Glutamatergic neuron (in vitro differentiated cells): ENCODE results near the gene NUCB2. TPM values are rescaled to one million over a fixed set of nuclear protein-coding genes. Genes with fewer than 3 reads are reported as not detected.

ENCODE experiments used
- DNase-seq: peaks from one replicate; pipeline ENCODE4 v3.0.0; 2022
- H3K27ac Mint-ChIP-seq: one replicate; pipeline ENCODE4 v1.8.0; 2020; ENCODE audit warnings: mild to moderate bottlenecking, mixed read lengths, inconsistent platforms; ENCODE audit not compliant: unreplicated experiment
- H3K27me3 Mint-ChIP-seq: one replicate; pipeline ENCODE4 v1.8.0; 2020; ENCODE audit warnings: mild to moderate bottlenecking, moderate library complexity, mixed read lengths, inconsistent platforms; ENCODE audit not compliant: unreplicated experiment
- H3K36me3 Mint-ChIP-seq: one replicate; pipeline ENCODE4 v1.8.0; 2020; ENCODE audit warnings: mild to moderate bottlenecking, mixed read lengths, inconsistent platforms; ENCODE audit not compliant: unreplicated experiment
- H3K4me1 Mint-ChIP-seq: one replicate; pipeline ENCODE4 v1.8.0; 2020; ENCODE audit warnings: mild to moderate bottlenecking, low read depth, mixed read lengths, inconsistent platforms; ENCODE audit not compliant: unreplicated experiment
- H3K4me3 Mint-ChIP-seq: one replicate; pipeline ENCODE4 v1.8.0; 2020; ENCODE audit warnings: mild to moderate bottlenecking, mixed read lengths, inconsistent platforms; ENCODE audit not compliant: unreplicated experiment
- H3K9me3 Mint-ChIP-seq: one replicate; pipeline ENCODE4 v1.8.0; 2020; ENCODE audit warnings: mild to moderate bottlenecking, moderate library complexity, mixed read lengths, inconsistent platforms; ENCODE audit not compliant: unreplicated experiment
- CTCF ChIP-seq: fragments of 200-600 bp; sonication (generic); IDR thresholded peaks from one replicate; pipeline ENCODE4 v1.5.0; 2021; ENCODE audit not compliant: partially characterized antibody, unreplicated experiment
- total RNA-seq: library from RNA; stranded (reverse); fragmentation: NEBNext Ultra II Directional; extraction: Animal tissue kit (Norgen Biotek cat#: 25700); gene quantifications from one replicate; pipeline ENCODE4 v1.2.1, GENCODE V29; 2021; ENCODE audit not compliant: unreplicated experiment

NUCB2 gene
- total RNA-seq, 1 donor from 2014 or later: 11.5 TPM

- no peak for TF ChIP-seq CTCF
- peaks cover 1% of the 10 kb centered on the region for H3K4me1 Mint-ChIP-seq
- no peak overlapping the region for H3K4me3 Mint-ChIP-seq
- H3K36me3 Mint-ChIP-seq: no peaks in the 10 kb centered on the region
- no peak overlapping the region for H3K27ac Mint-ChIP-seq
- no peak for DNase-seq
- no peaks in the 10 kb centered on the region for H3K27me3 Mint-ChIP-seq
- H3K9me3 Mint-ChIP-seq: peaks cover 1% of the 10 kb centered on the region
These were observed 55.1 kb downstream of the NUCB2 start for GRCh38 chr11:17331669-17332068.

GRCh38 chr11:17333799-17334586 is 57.5 kb downstream of the NUCB2 start:
- Mint-ChIP-seq H3K36me3 (no peaks in the 10 kb centered on the region), H3K4me3 (no peak overlapping the region), H3K27ac (no peak overlapping the region), H3K9me3 (peaks cover 1% of the 10 kb centered on the region), H3K4me1 (peaks cover 1% of the 10 kb centered on the region), H3K27me3 (no peaks in the 10 kb centered on the region)
- TF ChIP-seq CTCF: no peak
- DNase-seq: no peak

GRCh38 chr11:17343257-17343656 is 66.7 kb downstream of the NUCB2 start:
- H3K4me1 Mint-ChIP-seq: no peaks in the 10 kb centered on the region
- H3K4me3 Mint-ChIP-seq: no peak overlapping the region
- H3K27ac Mint-ChIP-seq: no peak overlapping the region
- no peaks in the 10 kb centered on the region for H3K9me3 Mint-ChIP-seq
- TF ChIP-seq CTCF: no peak
- peaks cover 3% of the 10 kb centered on the region for H3K36me3 Mint-ChIP-seq
- DNase-seq: no peak
- no peaks in the 10 kb centered on the region for H3K27me3 Mint-ChIP-seq

- H3K4me3 Mint-ChIP-seq: no peak overlapping the region
- no peak overlapping the region for H3K27ac Mint-ChIP-seq
- DNase-seq: no peak
These were observed 67.4 kb downstream of the NUCB2 start for GRCh38 chr11:17343907-17344306.

More at GRCh38 chr11:17343907-17344306, 67.4 kb downstream of the NUCB2 start:
- no peaks in the 10 kb centered on the region for H3K9me3 Mint-ChIP-seq
- peaks cover 3% of the 10 kb centered on the region for H3K36me3 Mint-ChIP-seq
- no peaks in the 10 kb centered on the region for H3K27me3 Mint-ChIP-seq
- no peaks in the 10 kb centered on the region for H3K4me1 Mint-ChIP-seq
- no peak for TF ChIP-seq CTCF
